Middle frontal gyrus (tissue), 1 donor: Measurements from ENCODE around the gene WDR77.
A peak's percentile ranks its signal among the peaks of the same experiment; 100 is the strongest.

Experiments used
- DNase-seq: peaks from one replicate; pipeline ENCODE4 v3.0.0-alpha.2; 2015; ENCODE audit warnings: low spot score; ENCODE audit errors: extremely low spot score

WDR77 gene

GRCh38 chr1:111439461-111440351 lies 9.3 kb downstream of the WDR77 start:
- no peak for DNase-seq

- DNase-seq: no peak
These were observed 12.3 kb downstream of the WDR77 start for GRCh38 chr1:111436726-111437125.

GRCh38 chr1:111424281-111424680 lies 24.8 kb downstream of the WDR77 start:
- DNase-seq: no peak

GRCh38 chr1:111422546-111423391 lies 26.3 kb downstream of the WDR77 start:
- no peak for DNase-seq

GRCh38 chr1:111420377-111420776 lies 28.7 kb downstream of the WDR77 start:
- DNase-seq: no peak

- no peak for DNase-seq
These were observed 30.0 kb downstream of the WDR77 start for GRCh38 chr1:111419037-111419436.

GRCh38 chr1:111417755-111418154 lies 31.3 kb downstream of the WDR77 start:
- DNase-seq: no peak

- no peak for DNase-seq
These were observed 33.6 kb downstream of the WDR77 start for GRCh38 chr1:111415461-111415860.

- no peak for DNase-seq
These were observed 34.3 kb downstream of the WDR77 start for GRCh38 chr1:111414756-111415155.

GRCh38 chr1:111412839-111413238 lies 36.2 kb downstream of the WDR77 start:
- no peak for DNase-seq

- no peak for DNase-seq
These were observed 41.8 kb downstream of the WDR77 start for GRCh38 chr1:111407301-111407700.

- no peak for DNase-seq
These were observed 42.7 kb downstream of the WDR77 start for GRCh38 chr1:111406321-111406768.

- DNase-seq: no peak
These were observed 44.5 kb downstream of the WDR77 start for GRCh38 chr1:111404588-111404987.

- no peak for DNase-seq
These were observed 47.0 kb downstream of the WDR77 start for GRCh38 chr1:111402083-111402482.

- peak; percentile 6 for DNase-seq
These were observed 49.1 kb downstream of the WDR77 start for GRCh38 chr1:111399792-111400610.

- DNase-seq: no peak
These were observed 56.6 kb downstream of the WDR77 start for GRCh38 chr1:111392460-111392945.

- no peak for DNase-seq
These were observed 57.0 kb downstream of the WDR77 start for GRCh38 chr1:111392042-111392441.
